Caco-2 (cell line): Measurements from ENCODE around the gene KIF19. TPM values are rescaled to one million over a fixed set of nuclear protein-coding genes. Genes with fewer than 3 reads are reported as not detected.

ENCODE experiments used
- BruUV-seq: library from RNA; stranded (reverse); fragments of 400-500 nt; replicated peaks from 2 replicates; lab custom pipeline; 2021; lab: Mats Ljungman, UMichigan
- CTCF ChIA-PET: fragments of 300-600 bp; sonication (Branson Sonifier 250); formaldehyde crosslinking; loops from one replicate; lab custom pipeline; 2022; ENCODE audit warnings: antibody characterized with exemption; lab: Charles Lee
- POLR2A ChIA-PET: fragments of 300-600 bp; sonication (Branson Sonifier 250); formaldehyde crosslinking; loops from one replicate; lab custom pipeline; 2022; ENCODE audit warnings: antibody characterized with exemption; lab: Charles Lee
- DNase-seq, 2 experiments: peaks; one replicate each; pipeline versions ENCODE4 v3.0.0 to v3.0.0-alpha.2; 2020 to 2022
- H3K27me3 ChIP-seq: replicated peaks from 2 replicates; pipeline ENCODE4 v1.6.0; 2011; ENCODE audit warnings: low read length; ENCODE audit not compliant: control insufficient read depth, insufficient read depth
- H3K36me3 ChIP-seq: 2 replicates; pipeline ENCODE4 v1.5.1; 2011; ENCODE audit warnings: low read length; ENCODE audit not compliant: control insufficient read depth, insufficient read depth
- H3K4me1 ChIP-seq: fragments of 250-450 bp; sonication (Bioruptor Pico); 2 replicates; pipeline ENCODE4 v1.5.1; 2020; ENCODE audit warnings: mild to moderate bottlenecking
- H3K4me3 ChIP-seq: 2 replicates; pipeline ENCODE4 v1.5.1; 2011; ENCODE audit warnings: low read depth, mild to moderate bottlenecking, control low read depth, low read length
- H3K9me3 ChIP-seq: fragments of 250-450 bp; sonication (Bioruptor Pico); 2 replicates; pipeline ENCODE4 v1.5.1; 2020; ENCODE audit warnings: mild to moderate bottlenecking, moderate library complexity
- H3K27ac Mint-ChIP-seq: one replicate; pipeline ENCODE4 v1.8.0; 2022; ENCODE audit warnings: mixed read lengths; ENCODE audit not compliant: unreplicated experiment
- H3K27me3 Mint-ChIP-seq: one replicate; pipeline ENCODE4 v1.8.0; 2022; ENCODE audit warnings: mixed read lengths; ENCODE audit not compliant: insufficient read depth, unreplicated experiment
- H3K36me3 Mint-ChIP-seq: one replicate; pipeline ENCODE4 v1.8.0; 2022; ENCODE audit warnings: mild to moderate bottlenecking, mixed read lengths; ENCODE audit not compliant: insufficient read depth, unreplicated experiment
- H3K4me1 Mint-ChIP-seq: one replicate; pipeline ENCODE4 v1.8.0; 2022; ENCODE audit warnings: low read depth, mixed read lengths; ENCODE audit not compliant: unreplicated experiment
- H3K4me3 Mint-ChIP-seq: one replicate; pipeline ENCODE4 v1.8.0; 2022; ENCODE audit warnings: mild to moderate bottlenecking, moderate library complexity, mixed read lengths; ENCODE audit not compliant: unreplicated experiment
- H3K9me3 Mint-ChIP-seq: one replicate; pipeline ENCODE4 v1.8.0; 2022; ENCODE audit warnings: mixed read lengths; ENCODE audit not compliant: unreplicated experiment
- CTCF ChIP-seq, 2 experiments: fragments of 200-600 bp in 1 of 2; IDR thresholded peaks; 1 replicate in 1 of 2; 2 replicates in 1 of 2; pipeline versions ENCODE4 v1.5.1 to v1.8.0; 2011 to 2022; ENCODE audit warnings: antibody characterized with exemption in 1 of 2, control low read depth in 1 of 2, inconsistent platforms in 1 of 2, low read depth in 1 of 2, low read length in 1 of 2, mild to moderate bottlenecking in 1 of 2, moderate library complexity in 1 of 2; ENCODE audit not compliant: insufficient read depth in 1 of 2, severe bottlenecking in 1 of 2, unreplicated experiment in 1 of 2
- intact Hi-C: fragments of 100-400 bp; cut with micrococcal nuclease; formaldehyde crosslinking; loops from one replicate; pipeline ENCODE4 v1.10.0; 2022; ENCODE audit not compliant: unreplicated experiment
- total RNA-seq: library from RNA; stranded (reverse); gene quantifications from 2 replicates; pipeline ENCODE4 v1.2.3, GENCODE V29; 2022

Gene KIF19
- total RNA-seq, 1 experiment from 2014 or later, result not detected

- no peak for TF ChIP-seq CTCF (IDR thresholded peaks at IDR 0.05; ENCODE audit: insufficient read depth in 1 of 2, low read depth in 1 of 2, low read length in 1 of 2, severe bottlenecking in 1 of 2, unreplicated experiment in 1 of 2)
- BruUV-seq, result no TSS peak
- Histone ChIP-seq H3K4me1 (0 out of 2 replicates have a peak, but pooled peaks cover 5% of the 10 kb centered on the region), H3K27me3 (no peaks in the 10 kb centered on the region), H3K36me3 (no peaks in the 10 kb centered on the region), H3K4me3 (no peak overlapping the region), H3K9me3 (no peaks in the 10 kb centered on the region)
- DNase-seq, result no peak
- Mint-ChIP-seq H3K27me3 (peaks cover 3% of the 10 kb centered on the region), H3K27ac (no peak overlapping the region), H3K4me1 (peaks cover 8% of the 10 kb centered on the region), H3K9me3 (no peaks in the 10 kb centered on the region), H3K36me3 (no peaks in the 10 kb centered on the region), H3K4me3 (no peak overlapping the region)
- intact Hi-C loops, result loop anchor here (2.0 kb wide), 2 partner anchors 85 to 95 kb away; partner anchors contain the start of genes RPL38 and TTYH2
- POLR2A ChIA-PET, result no interaction called here
- CTCF ChIA-PET, result no interaction called here
These were observed 28.1 kb upstream of the KIF19 start for GRCh38 chr17:74297941-74298340.

GRCh38 chr17:74298778-74299177, 27.2 kb upstream of the KIF19 start:
- H3K4me1 Mint-ChIP-seq, result peaks cover 8% of the 10 kb centered on the region

More at GRCh38 chr17:74298778-74299177, 27.2 kb upstream of the KIF19 start:
- no peaks in the 10 kb centered on the region for H3K9me3 Mint-ChIP-seq
- Histone ChIP-seq H3K4me3 (no peak overlapping the region), H3K27me3 (no peaks in the 10 kb centered on the region), H3K9me3 (no peaks in the 10 kb centered on the region), H3K4me1 (0 out of 2 replicates have a peak, but pooled peaks cover 5% of the 10 kb centered on the region), H3K36me3 (no peaks in the 10 kb centered on the region)
- H3K27me3 Mint-ChIP-seq, result peaks cover 3% of the 10 kb centered on the region
- ChIA-PET CTCF (interaction anchor here (1.1 kb wide), 1 partner anchor 65 kb away, joined by 5 read pairs; no protein-coding TSS in a partner anchor), POLR2A (no interaction called here)
- TF ChIP-seq CTCF (IDR thresholded peaks at IDR 0.05; ENCODE audit: insufficient read depth in 1 of 2, low read depth in 1 of 2, low read length in 1 of 2, severe bottlenecking in 1 of 2, unreplicated experiment in 1 of 2), result no peak
- intact Hi-C loops, result no loop called here
- H3K4me3 Mint-ChIP-seq, result no peak overlapping the region
- H3K27ac Mint-ChIP-seq, result no peak overlapping the region
- no peak for DNase-seq
- no peaks in the 10 kb centered on the region for H3K36me3 Mint-ChIP-seq
- no TSS peak for BruUV-seq
